Myocyte (in vitro differentiated cells): ENCODE measurements around the gene CFAP97. TPM values are rescaled to one million over a fixed set of nuclear protein-coding genes. Genes with fewer than 3 reads are reported as not detected.
"Not testable (repeated sequence)": the region's sequence is repeated elsewhere in the genome, so short reads cannot be mapped to it uniquely, and the experiment has no call there.

Source experiments
- DNase-seq: peaks from one replicate; pipeline ENCODE4 v3.0.0-alpha.2; 2012; ENCODE audit warnings: low read depth
- total RNA-seq: library from RNA; depleted of rRNA; stranded (reverse); fragments of >200 nt; gene quantifications from 2 replicates; pipeline ENCODE4 v1.2.3, GENCODE V29; 2014

CFAP97 gene
- total RNA-seq, 1 donor from 2014 or later, result 36.2 TPM

DNA sequence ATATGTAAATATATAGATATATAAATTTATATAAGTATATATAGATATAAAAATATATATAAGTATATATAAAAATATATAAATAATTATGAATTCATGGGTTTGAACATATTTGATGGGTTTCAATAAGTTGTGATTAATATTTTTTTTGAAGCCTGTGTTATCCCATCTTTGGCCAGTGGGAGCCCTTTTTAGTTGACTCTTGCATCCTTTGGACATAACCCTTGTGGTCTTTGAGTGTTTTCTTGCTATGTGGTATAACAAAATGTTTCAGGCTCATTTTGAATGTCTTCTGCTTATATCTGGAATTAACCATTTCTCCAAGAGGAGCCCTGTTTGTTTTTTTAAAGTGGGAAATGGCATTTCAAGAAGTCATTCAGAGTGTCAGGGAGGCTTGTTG, 20.8 kb upstream of the CFAP97 start:
- DNase-seq, result no peak

GRCh38 chr4:185222598-185222997, 18.8 kb upstream of the CFAP97 start:
- DNase-seq, result no peak

DNA sequence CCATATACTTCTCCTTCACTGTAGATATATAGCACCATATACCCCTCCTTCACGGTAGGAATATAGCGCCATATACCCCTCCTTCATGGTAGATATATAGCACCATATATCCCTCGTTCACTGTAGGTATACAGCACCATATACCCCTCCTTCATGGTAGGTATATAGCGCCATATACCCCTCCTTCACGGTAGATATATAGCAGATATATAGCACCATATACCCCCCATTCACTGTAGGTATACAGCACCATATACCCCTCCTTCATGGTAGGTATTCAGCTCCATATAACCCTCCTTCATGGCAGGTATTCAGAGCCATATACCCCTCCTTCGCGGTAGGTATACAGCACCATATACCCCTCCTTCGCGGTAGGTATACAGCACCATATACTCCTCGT, 18.1 kb upstream of the CFAP97 start:
- DNase-seq, result no peak

GRCh38 chr4:185221491-185221890, 17.7 kb upstream of the CFAP97 start:
- DNase-seq, result no peak

DNA sequence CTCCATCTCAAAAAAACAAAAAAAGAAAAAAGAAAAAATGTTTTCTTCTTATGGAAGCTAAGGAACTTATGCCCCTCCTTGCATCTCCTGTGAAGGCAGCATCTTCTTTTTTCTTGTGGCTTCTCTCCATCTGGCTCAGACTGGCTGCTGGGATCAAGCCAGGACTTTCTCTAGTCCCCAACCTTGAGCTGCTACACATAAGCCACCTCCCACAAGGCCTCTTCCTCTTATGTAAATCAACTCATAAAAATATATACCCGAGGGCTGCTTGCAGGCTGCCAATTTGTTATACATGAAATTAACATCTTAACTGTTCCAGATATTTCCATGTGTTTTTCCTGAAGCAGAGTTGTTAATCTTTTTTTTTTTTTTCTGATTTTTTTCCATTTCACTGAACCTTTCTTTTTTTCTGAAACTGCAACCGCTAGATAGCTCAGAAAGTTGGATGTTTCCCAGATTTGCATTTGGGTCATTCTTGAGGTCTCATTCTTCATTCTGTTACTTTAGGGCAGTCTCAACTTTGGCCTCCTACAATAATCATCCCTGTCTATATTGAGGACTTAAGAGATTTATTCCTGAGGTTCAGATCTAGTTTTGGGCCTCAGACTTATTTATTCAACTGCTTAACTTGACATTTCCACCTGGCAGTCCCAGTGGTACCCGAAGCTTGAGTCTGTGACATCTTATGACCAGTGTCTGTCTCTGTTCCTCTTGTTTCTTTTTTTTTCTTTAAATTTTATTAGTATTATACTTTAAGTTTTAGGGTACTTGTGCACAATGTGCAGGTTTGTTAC, 15.9 kb upstream of the CFAP97 start:
- DNase-seq, result peak; percentile 42

GRCh38 chr4:185218312-185218711, 14.5 kb upstream of the CFAP97 start:
- DNase-seq, result no peak

DNA sequence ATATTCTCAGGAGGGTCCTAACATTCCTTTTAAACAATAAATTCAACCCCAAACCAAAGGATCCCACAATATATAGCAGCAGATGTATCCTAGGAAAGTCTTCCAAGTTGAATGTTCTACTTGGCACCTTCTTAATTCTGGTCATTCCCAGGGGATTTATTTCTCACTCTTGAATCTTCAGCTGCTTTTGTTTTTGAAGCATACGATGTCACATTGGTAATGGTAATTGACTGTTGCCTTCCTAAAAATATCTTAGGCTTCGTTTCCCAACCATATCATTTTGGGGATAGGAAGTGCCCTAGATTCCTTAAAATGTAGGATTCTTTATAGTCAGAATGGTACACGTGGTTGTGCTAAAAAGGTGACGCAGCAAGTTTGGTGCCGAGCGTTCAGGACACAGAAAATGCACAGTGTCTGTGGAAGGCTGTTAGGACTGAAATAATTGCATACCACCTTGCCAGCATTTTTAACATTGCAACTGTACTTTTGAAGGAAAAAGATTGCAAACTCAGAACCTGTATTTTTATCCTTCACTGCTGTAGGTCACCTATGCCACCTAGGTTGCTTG, 13.7 kb upstream of the CFAP97 start:
- no peak for DNase-seq

GRCh38 chr4:185215261-185215660, 11.5 kb upstream of the CFAP97 start:
- no peak for DNase-seq

DNA sequence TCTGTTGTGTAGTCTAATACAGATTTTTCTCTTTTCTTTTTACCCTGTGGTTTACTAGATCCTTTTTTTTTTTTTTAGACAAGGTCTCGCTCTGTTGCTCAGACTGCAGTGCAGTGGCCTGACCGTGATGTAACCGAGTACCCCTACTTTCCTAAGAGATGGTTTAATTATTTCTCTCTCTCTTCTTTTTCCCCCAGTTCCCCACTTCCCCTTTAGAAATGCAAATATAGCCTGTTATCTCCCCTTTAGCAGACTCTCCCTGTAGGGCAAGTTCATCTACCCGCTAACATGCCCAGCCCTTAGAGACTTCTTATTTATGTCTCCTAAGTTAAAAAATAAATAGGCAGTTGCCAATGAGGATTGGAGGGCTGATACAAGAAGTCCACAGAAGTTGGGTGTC, 10.1 kb upstream of the CFAP97 start:
- DNase-seq, result no peak

DNA sequence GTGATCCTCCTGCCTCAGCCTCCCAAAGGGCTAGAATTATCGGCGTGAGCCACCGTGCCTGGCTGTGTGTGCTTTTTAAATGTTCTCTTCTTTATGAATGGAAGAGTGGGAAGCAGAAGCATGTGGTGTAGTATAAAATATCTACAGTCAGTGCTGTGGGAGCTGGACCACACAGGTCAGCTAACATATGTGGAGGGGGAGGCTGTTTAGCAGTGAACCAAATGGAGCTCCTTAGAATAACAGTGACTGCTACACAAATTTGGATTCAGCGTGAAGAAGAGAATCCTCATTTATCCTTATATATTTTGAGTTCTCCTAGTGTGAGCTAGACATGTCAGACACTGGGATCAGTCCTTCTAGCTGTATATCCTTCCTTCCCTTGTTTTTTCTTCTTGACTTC, 8.8 kb upstream of the CFAP97 start:
- DNase-seq, result no peak

DNA sequence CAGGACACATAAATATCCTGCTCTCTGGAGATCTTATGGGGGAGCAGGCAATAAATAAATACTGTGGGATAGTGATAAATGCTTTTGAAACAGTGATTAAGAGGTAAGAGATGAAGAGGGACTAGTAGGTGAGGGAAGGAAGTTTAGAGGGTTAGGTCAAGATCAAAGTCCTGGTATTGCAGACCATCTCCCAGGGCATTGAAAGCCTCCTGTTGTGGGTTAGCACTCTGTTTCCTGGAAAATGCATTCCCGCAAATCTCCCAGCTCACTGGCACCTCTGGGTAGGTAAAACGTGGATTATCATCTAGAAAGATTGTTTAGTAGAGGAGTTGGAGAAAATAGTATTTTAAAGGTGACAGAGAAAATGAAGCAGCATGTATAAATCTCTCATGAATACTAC, 7.8 kb upstream of the CFAP97 start:
- DNase-seq, result no peak

DNA sequence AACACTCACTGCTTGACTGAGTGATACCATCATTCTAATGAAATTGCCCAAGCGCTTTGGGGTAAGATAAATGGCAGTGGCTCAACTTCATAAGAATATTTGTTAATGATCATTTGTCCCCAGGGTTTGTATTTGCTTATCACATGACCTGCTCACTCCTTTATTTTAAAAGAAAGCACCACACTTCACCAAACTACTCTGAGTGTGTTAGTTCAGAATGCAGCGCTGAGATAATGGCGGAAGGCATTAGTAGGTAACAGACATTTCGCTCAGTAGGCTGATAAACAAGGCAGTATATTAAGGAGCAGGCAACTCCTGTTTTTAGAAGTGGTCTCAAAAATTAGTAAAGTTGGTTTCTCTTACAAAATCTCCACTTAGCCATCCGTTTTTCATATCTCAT, 7.2 kb upstream of the CFAP97 start:
- DNase-seq, result no peak

DNA sequence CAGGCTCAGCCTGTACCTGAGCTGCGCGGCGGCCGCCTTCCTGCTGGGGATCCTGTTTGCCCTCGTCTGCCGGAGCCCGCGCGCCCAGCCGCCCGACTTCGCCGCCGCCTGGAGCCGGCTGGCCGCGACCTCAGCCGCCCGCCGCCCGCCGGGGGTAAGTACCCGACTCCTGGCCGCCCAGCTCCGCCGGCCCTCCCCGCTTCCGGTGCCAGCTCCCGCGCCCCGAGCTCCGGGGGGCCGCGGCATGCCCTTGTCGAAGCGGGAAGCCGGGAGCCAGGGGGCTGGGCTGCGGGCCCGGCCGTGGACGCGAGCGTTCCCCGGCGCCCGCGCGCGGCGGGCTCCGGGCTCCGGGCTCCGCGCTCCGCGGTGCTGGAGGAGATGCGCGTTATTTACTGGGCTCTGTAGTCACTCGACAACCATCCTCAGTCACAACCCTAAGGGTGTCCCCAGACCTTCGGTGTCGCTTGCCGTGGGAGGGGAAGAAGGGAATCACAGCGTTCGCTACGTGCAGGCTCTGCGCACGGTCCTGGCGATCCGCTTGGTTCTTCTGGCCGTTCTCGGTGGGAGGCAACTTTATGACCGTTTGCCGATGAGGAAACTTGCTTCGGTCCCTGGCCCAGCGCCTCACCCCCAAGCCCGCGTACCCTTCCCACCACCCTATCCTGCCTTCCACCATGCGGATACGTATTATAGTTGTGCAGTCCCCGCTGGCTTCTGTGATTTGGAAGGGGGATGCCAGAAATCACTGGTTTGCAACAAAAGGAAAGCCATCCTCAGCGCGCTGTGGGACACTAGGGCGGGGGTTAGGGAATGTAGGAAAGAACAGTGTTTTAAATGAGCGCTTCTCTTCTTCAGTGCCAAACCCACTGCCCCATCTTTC, 6.5 kb upstream of the CFAP97 start:
- DNase-seq, result peak; percentile 69

DNA sequence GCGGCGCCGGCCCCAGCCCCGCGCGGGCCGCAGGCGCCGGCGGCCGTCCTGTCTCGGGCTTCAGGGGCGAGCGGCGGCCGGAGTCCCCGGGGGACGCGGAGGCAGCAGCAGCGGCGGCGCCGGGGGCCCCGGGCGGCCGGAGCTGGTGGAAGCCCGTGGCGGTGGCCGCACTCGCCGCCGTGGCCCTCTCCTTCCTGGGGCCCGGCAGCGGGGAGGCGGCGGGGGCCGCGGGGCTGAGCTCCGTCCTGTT, 6.0 kb upstream of the CFAP97 start:
- not testable (repeated sequence) for DNase-seq

DNA sequence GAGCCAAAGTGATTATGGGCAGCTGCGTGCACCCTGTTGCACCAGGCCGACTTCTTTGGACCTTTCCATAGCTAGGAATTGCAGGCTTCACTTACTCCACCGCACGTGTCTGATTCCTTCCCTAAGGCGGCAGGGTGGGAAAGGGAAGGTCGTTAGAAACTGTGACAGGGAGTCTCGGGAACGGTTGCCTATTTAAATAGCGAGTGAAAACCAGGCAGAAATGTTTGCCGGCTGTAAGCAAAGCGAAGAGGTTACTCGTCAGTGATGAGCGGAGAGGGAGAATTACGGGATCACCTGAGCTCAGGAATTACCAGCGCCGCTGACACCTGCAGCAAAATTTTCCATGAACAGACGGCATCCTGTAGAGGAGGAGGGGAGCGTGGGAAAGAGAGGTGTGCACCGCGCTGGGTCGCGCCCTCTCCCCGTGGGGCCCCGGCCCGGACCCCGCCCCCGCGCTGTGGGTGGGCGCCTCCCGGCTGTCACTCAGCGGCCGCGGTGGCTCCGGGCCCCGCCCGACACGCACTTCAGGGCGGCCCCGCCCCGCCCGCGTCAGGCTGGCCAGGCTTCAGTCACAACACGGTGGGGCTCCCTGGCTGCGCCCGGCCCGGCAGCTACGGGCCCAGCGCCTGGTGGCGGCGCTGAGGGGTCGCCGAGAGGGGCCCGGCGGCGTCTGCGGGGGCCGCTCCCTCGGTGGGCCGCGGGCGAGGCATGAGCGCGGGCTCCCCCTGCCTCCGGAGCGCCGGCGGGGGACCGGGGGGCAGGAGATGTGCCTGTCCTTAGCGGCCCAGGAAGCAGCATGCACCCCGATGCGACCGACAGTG, 5.4 kb upstream of the CFAP97 start, which contains the start of gene SNX25:
Gene SNX25 (plus strand): TSS at position 568 of the 821 bp plus-strand sequence. CDS start 229 bp downstream, at position 797.
- DNase-seq, result peak; percentile 85

GRCh38 chr4:185207466-185207865, 3.7 kb upstream of the CFAP97 start:
- DNase-seq, result no peak

DNA sequence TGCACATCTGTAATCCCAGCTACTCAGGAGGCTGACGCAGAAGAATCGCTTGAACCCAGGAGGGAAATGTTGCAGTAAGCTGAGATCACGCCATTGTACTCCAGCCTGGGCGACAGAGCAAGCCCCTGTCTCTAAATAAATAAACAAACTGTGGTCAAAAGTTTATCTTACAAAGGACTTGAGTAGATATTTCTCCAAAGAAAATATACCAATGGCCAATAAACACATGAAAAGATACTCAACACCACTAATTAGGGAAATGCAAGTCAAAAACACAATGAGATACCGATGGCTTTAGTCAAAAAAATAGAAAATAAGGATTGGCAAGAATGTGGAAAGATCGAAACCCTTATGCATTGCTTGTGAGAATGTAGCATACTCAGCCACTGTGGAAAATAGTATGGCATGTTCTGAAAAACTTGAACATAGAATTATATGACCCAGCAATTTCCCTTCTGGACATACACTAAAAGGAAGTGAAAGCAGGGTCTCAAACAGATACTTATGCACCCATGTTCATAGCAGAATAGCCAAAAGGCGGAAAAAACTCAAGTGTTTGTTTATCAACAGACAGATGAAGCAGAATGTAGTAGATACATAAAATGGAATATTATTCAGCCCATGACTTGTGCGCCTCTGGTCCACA, 2.0 kb upstream of the CFAP97 start:
- DNase-seq, result no peak

- DNase-seq, result not testable (repeated sequence)
Measured at GRCh38 chr4:185205073-185205472, 1.3 kb upstream of the CFAP97 start.

DNA sequence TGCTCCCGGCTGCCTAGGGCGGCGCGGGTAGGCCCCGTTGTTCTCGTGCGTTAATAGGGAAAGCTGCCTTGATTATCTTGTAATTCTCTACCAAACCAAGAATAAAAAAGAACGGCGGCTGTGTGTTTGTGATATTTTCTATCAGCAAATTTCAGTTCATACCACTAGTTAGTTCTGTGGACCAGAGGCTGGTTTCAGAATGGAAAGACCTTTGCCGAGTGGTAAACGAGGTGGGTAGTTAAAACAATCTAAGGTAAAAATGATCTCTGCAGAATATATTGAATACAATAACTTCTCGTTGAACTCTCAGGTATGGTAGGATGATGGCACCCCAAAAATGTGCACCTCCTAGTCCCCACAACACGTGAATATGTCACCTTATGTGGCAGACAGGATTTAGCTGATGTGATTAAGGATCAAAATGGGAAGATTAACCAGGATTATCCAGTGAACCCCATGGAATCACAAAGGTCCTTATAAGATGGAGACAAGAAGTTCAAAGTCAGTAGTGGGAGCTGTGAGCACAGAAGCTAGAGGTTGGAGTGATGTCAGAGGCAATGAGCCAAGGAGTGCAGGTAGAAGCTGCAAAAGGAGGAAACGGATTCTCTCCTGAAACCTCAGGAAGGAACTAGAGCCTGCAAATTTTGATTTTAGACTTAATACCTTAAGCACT, 574 bp upstream of the CFAP97 start:
- no peak for DNase-seq

DNA sequence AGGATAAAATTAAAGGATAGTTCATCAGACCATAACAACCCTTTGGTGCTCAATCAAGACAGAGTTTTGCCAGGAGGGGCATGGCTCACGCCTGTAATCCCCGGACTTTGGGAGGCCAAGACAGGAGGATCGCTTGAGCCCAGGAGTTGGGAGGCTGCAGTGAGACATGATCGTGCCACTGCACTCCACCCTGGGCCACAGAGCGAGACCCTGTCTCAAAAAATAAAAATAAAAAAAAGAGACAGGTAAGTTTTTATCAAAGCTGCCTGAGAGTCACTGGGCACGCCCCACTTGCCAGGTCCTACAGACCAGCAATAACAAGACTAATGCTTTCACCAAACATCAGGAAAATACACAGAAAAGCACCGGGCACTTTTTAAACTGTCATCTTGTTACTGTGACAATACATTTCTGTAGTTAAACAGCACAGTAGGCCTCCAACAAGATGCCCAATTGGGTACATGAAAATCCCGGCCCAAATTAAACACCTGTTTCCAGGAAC, 765 bp downstream of the CFAP97 start:
- DNase-seq, result no peak
